GM12878 (cell line): Measurements from ENCODE around the gene DENR. TPM values are rescaled to one million over a fixed set of nuclear protein-coding genes. Genes with fewer than 3 reads are reported as not detected.

ENCODE experiments used
- ATAC-seq: fragments of 200-7000 bp; cut with Tn5 transposase; 3 replicates; pipeline ENCODE4 v1.9.1; 2020; ENCODE audit warnings: mild to moderate bottlenecking, moderate library complexity
- BruUV-seq: library from RNA; stranded (reverse); fragments of 400-500 nt; replicated peaks from 2 replicates; lab custom pipeline; 2021; lab: Mats Ljungman, UMichigan
- CTCF ChIA-PET: fragments of 300-600 bp; sonication (Branson Sonifier 250); formaldehyde crosslinking; extraction: SDS; loops from one replicate; lab custom pipeline; 2021; ENCODE audit warnings: inconsistent platforms; lab: Yijun Ruan, JAX
- POLR2A ChIA-PET: fragments of 350-600 bp; formaldehyde crosslinking; extraction: SDS; loops from one replicate; lab custom pipeline; 2021; ENCODE audit warnings: inconsistent platforms; lab: Charles Lee
- RAD21 ChIA-PET: fragments of 300-600 bp; sonication (Branson Sonifier 250); formaldehyde crosslinking; loops from one replicate; lab custom pipeline; 2023; ENCODE audit warnings: antibody characterized with exemption; ENCODE audit not compliant: unreplicated experiment; lab: Charles Lee
- SMC1A ChIA-PET: fragments of 300-600 bp; sonication (Branson Sonifier 250); formaldehyde crosslinking; loops from one replicate; lab custom pipeline; 2023; ENCODE audit not compliant: unreplicated experiment, uncharacterized antibody; lab: Charles Lee
- DNase-seq: peaks from one replicate; pipeline ENCODE4 v3.0.0-alpha.2; 2011; ENCODE audit warnings: low read depth, low spot score
- FAIRE-seq: peaks from 3 replicates; lab custom pipeline; 2011; peaks lifted over from hg19 to GRCh38; lab: Jason Lieb, UNC
- H2AFZ ChIP-seq: 2 replicates; pipeline ENCODE4 v1.6.0; 2011; ENCODE audit warnings: low read depth, low read length, control low read depth; ENCODE audit not compliant: control insufficient read depth
- H3K27ac ChIP-seq: 2 replicates; pipeline ENCODE4 v1.5.1; 2011; ENCODE audit warnings: control low read depth; ENCODE audit not compliant: control insufficient read depth, insufficient read depth
- H3K27me3 ChIP-seq, 2 experiments: replicated peaks in 1 of 2; 2 replicates each; pipeline versions ENCODE4 v1.6.0 to v1.6.1; 2011; ENCODE audit warnings: low read length in 1 of 2; ENCODE audit not compliant: control insufficient read depth in 2 of 2, insufficient read depth in 2 of 2
- H3K36me3 ChIP-seq, 2 experiments: 2 replicates each; pipeline ENCODE4 v1.5.1; 2011; ENCODE audit warnings: low read length in 1 of 2; ENCODE audit not compliant: control insufficient read depth in 2 of 2, insufficient read depth in 2 of 2
- H3K4me1 ChIP-seq: 2 replicates; pipeline ENCODE4 v1.6.1; 2011; ENCODE audit warnings: mild to moderate bottlenecking, low read length, moderate library complexity, mixed read lengths; ENCODE audit not compliant: control insufficient read depth, insufficient read depth
- H3K4me2 ChIP-seq: 2 replicates; pipeline ENCODE4 v1.6.0; 2011; ENCODE audit warnings: control low read depth; ENCODE audit not compliant: control insufficient read depth, insufficient read depth
- H3K4me3 ChIP-seq: fragments of 200-600 bp; sonication (generic); 2 replicates; pipeline ENCODE4 v1.5.1; 2016
- H3K79me2 ChIP-seq: 2 replicates; pipeline ENCODE4 v1.6.0; 2011; ENCODE audit warnings: low read length; ENCODE audit not compliant: control insufficient read depth, insufficient read depth
- H3K9ac ChIP-seq: 2 replicates; pipeline ENCODE4 v1.8.0; 2011; ENCODE audit warnings: low read length, control low read depth, mixed read lengths; ENCODE audit not compliant: control insufficient read depth, insufficient read depth
- H3K9me3 ChIP-seq: replicated peaks from 3 replicates; pipeline ENCODE4 v1.5.1; 2011; ENCODE audit warnings: mild to moderate bottlenecking, low read length; ENCODE audit not compliant: control insufficient read depth, insufficient read depth
- H4K20me1 ChIP-seq: 2 replicates; pipeline ENCODE4 v1.6.0; 2011; ENCODE audit not compliant: control insufficient read depth, insufficient read depth
- CHD1 ChIP-seq: IDR thresholded peaks from 2 replicates; pipeline ENCODE4 v1.6.1; 2012; ENCODE audit warnings: low read depth, low read length, improper control_type of control experiment
- IKZF1 ChIP-seq: fragments of 450-650 bp; conservative IDR thresholded peaks from 2 replicates; pipeline ENCODE4 v1.6.1; 2017; ENCODE audit warnings: antibody characterized with exemption, mild to moderate bottlenecking
- IRF4 ChIP-seq: IDR thresholded peaks from 2 replicates; pipeline ENCODE4 v1.6.1; 2011; ENCODE audit warnings: low read depth, low read length
- NKRF ChIP-seq: fragments of 450-650 bp; conservative IDR thresholded peaks from 2 replicates; pipeline ENCODE4 v1.6.1; 2017; ENCODE audit warnings: mild to moderate bottlenecking, moderate library complexity
- RAD51 ChIP-seq: fragments of 450-650 bp; IDR thresholded peaks from 2 replicates; pipeline ENCODE4 v1.6.1; 2016; ENCODE audit warnings: moderate library complexity, mild to moderate bottlenecking, inconsistent platforms
- ZBTB11 ChIP-seq: fragments of 450-650 bp; formaldehyde crosslinking; IDR thresholded peaks from 2 replicates; pipeline ENCODE4 v1.5.0; 2022; ENCODE audit warnings: mild to moderate bottlenecking, missing genetic modification characterization
- WGBS: methylation state at CpG from one replicate; pipeline ENCODE4 v1.1.6; 2016; ENCODE audit warnings: low lambda C conversion rate; ENCODE audit not compliant: insufficient replicate concordance, insufficient coverage; ENCODE audit errors: missing lambda C conversion rate; 5-methylcytosine and 5-hydroxymethylcytosine counted together
- in situ Hi-C: fragments of 300-500 bp; cut with MboI; formaldehyde crosslinking; loops from 9 replicates; pipeline ENCODE4 v1.14.3; 2018; ENCODE audit warnings: mixed read lengths
- intact Hi-C: fragments of 100-400 bp; cut with micrococcal nuclease; formaldehyde crosslinking; loops from one replicate; pipeline ENCODE4 v1.14.2; 2022; ENCODE audit not compliant: unreplicated experiment
- polyA plus RNA-seq, 11 experiments: library from polyadenylated mRNA; depleted of rRNA in 4 of 11; unstranded in 6 of 11; stranded (reverse) in 5 of 11; fragments of >200 nt; fragmentation: Nextera tagmentation in 4 of 11; fragmentation: Illumina TruSeq in 1 of 11; extraction: Ambion mirVana in 4 of 11; extraction: Trizol in 1 of 11; gene quantifications; 1 replicate in 1 of 11; 2 replicates in 10 of 11; pipeline versions ENCODE4 v1.2.1 to v1.2.3, GENCODE V29; 2011 to 2016; ENCODE audit warnings: inconsistent platforms in 2 of 11, missing spikeins in 2 of 11, low read depth in 1 of 11
- total RNA-seq, 4 experiments: library from RNA; depleted of rRNA in 3 of 4; stranded (reverse); fragments of >200 nt in 3 of 4; fragmentation: Illumina TruSeq in 1 of 4; extraction: Trizol in 1 of 4; gene quantifications; 2 replicates each; pipeline versions ENCODE4 v1.2.1 to v1.2.3, GENCODE V29; 2013 to 2021

Gene DENR
- total and polyA plus RNA-seq, 10 of the 15 experiments (the other 5 are each of a cell fraction or from before 2014, with no cell fraction given): 29.4 to 97.7 (median 58.3) TPM

- H3K27ac ChIP-seq: no peak overlapping the region
- H3K9ac ChIP-seq: no peak overlapping the region
- H3K4me3 ChIP-seq: no peak overlapping the region
- ChIA-PET SMC1A (interaction anchor here (0.7 to 2.3 kb wide), 6 partner anchors 8 to 95 kb away, joined by 3 to 7 read pairs (median 4); no protein-coding TSS in a partner anchor), POLR2A (interaction anchor here (1.4 kb wide), 1 partner anchor 10 kb away, joined by 3 read pairs; no protein-coding TSS in a partner anchor), CTCF (interaction anchor here (1.0 kb wide), 1 partner anchor 96 kb away, joined by 3 read pairs; no protein-coding TSS in a partner anchor), RAD21 (interaction anchor here (1.0 to 1.4 kb wide), 2 partner anchors 10 to 13 kb away, joined by 3 to 4 read pairs; no protein-coding TSS in a partner anchor)
- peaks cover 18% of the 10 kb centered on the region for H3K4me1 ChIP-seq
- no peak overlapping the region for H2AFZ ChIP-seq
- no peaks in the 10 kb centered on the region for H4K20me1 ChIP-seq
- intact Hi-C loops: no loop called here
- FAIRE-seq: no peak
- WGBS: 80% methylated on average over 4 of the region's 4 CpGs
- no TSS peak for BruUV-seq
- no peak for DNase-seq
- no peak for TF ChIP-seq IKZF1
- TF ChIP-seq CHD1: no peak
- TF ChIP-seq ZBTB11 (CRISPR knock-in tag): no peak
- TF ChIP-seq IRF4: no peak
- TF ChIP-seq RAD51: no peak
- TF ChIP-seq NKRF: no peak
- ATAC-seq: no peak
- H3K27me3 ChIP-seq: no peaks in the 10 kb centered on the region
- no peak overlapping the region for H3K4me2 ChIP-seq
- in situ Hi-C loops: no loop called here
- no peaks in the 10 kb centered on the region for H3K36me3 ChIP-seq
- peaks cover 2% of the 10 kb centered on the region; the same call in 1 of the 3 replicates for H3K9me3 ChIP-seq
- H3K79me2 ChIP-seq: no peaks in the 10 kb centered on the region
Measured at GRCh38 chr12:122732611-122733010, 20.0 kb upstream of the DENR start.
